A549 treated with RU486 at 1 μM for 4 hours (cell line): Measurements from ENCODE around the gene ZNF691. TPM values are rescaled to one million over a fixed set of nuclear protein-coding genes. Genes with fewer than 3 reads are reported as not detected.

Experiments used
- total RNA-seq: library from RNA; stranded (reverse); fragments of 200-300 nt; extraction: Qiagen RNA extraction; gene quantifications from 5 replicates; pipeline ENCODE4 v1.2.3, GENCODE V29; 2022; ENCODE audit warnings: low read depth

ZNF691 gene
- 5.8 to 7.2 TPM (median 6.3 TPM) in 5 replicates for total RNA-seq

GRCh38 chr1:42846257-42847110, at the start of gene ZNF691:
Gene ZNF691, plus strand, starts transcription at chr1:42846613. Its CDS starts 3,046 bp downstream, at chr1:42849659.

GRCh38 chr1:42816585-42817439, 29.6 kb upstream of the ZNF691 start, which contains the start of the genes ERMAP and SVBP:
Gene ERMAP, plus strand, starts transcription at chr1:42817122. Its CDS starts 13,327 bp downstream, at chr1:42830449.
Gene SVBP, minus strand, starts transcription at chr1:42817397. Its CDS starts 853 bp downstream, at chr1:42816544.

Other genes with a start within 250 kb of the ZNF691 start
- gene PPIH, start 188.2 kb upstream of the ZNF691 start, total RNA-seq = 58.8 to 75.0 TPM (median 71.3 TPM) in 5 replicates
- gene YBX1, start 164.2 kb upstream of the ZNF691 start, total RNA-seq = 738 to 825 TPM (median 781 TPM) in 5 replicates
- not detected in 5 replicates for gene CLDN19, start 106.4 kb upstream of the ZNF691 start, total RNA-seq
- 27.7 to 34.8 TPM (median 31.5 TPM) in 5 replicates for gene P3H1, start 79.6 kb upstream of the ZNF691 start, total RNA-seq
- 2.1 to 4.4 TPM (median 3.2 TPM) in 5 replicates for gene C1orf50, start 79.4 kb upstream of the ZNF691 start, total RNA-seq
- 0.08 to 0.18 TPM (median 0.12 TPM) in 4 of 5 replicates, not detected in the other for gene TMEM269, start 61.6 kb upstream of the ZNF691 start, total RNA-seq
- 3.3 to 3.6 TPM (median 3.4 TPM) in 5 replicates for gene ERMAP, start 29.5 kb upstream of the ZNF691 start, total RNA-seq
- gene SVBP, start 29.2 kb upstream of the ZNF691 start, total RNA-seq = 13.3 to 15.3 TPM (median 13.9 TPM) in 5 replicates
- 114 to 141 TPM (median 136 TPM) in 5 replicates for gene SLC2A1, start 112.3 kb downstream of the ZNF691 start, total RNA-seq